Stimulated activated CD8-positive, alpha-beta memory T cell treated with anti-CD3 and anti-CD28 coated beads, Interleukin-12 subunit alpha, Interleukin-12 subunit beta, amount 100 ng/mL, for 1 hour (primary cell): ENCODE measurements around the gene NEUROD2.
"Not testable (repeated sequence)": the region's sequence is repeated elsewhere in the genome, so short reads cannot be mapped to it uniquely, and the experiment has no call there.

Experiments used
- DNase-seq: peaks from one replicate; pipeline ENCODE4 v3.0.0-alpha.2; 2020; ENCODE audit warnings: low read depth

NEUROD2 gene

GRCh38 chr17:39602533-39603303 is 5.0 kb downstream of the NEUROD2 start:
- DNase-seq: no peak

GRCh38 chr17:39601758-39602532 is 5.8 kb downstream of the NEUROD2 start:
- DNase-seq: no peak

GRCh38 chr17:39600997-39601597 is 6.6 kb downstream of the NEUROD2 start:
- no peak for DNase-seq

GRCh38 chr17:39600288-39600996 is 7.3 kb downstream of the NEUROD2 start:
- no peak for DNase-seq

GRCh38 chr17:39599665-39600231 is 8.0 kb downstream of the NEUROD2 start:
- no peak for DNase-seq

GRCh38 chr17:39599004-39599664 is 8.6 kb downstream of the NEUROD2 start:
- DNase-seq: no peak

GRCh38 chr17:39598630-39599003 is 9.1 kb downstream of the NEUROD2 start:
- no peak for DNase-seq

- no peak for DNase-seq
These were observed 9.7 kb downstream of the NEUROD2 start for GRCh38 chr17:39598047-39598481.

GRCh38 chr17:39597372-39598046 is 10.2 kb downstream of the NEUROD2 start:
- DNase-seq: no peak

- no peak for DNase-seq
These were observed 11.0 kb downstream of the NEUROD2 start for GRCh38 chr17:39596543-39597267.

GRCh38 chr17:39595928-39596510 is 11.7 kb downstream of the NEUROD2 start:
- DNase-seq: no peak

- no peak for DNase-seq
These were observed 12.4 kb downstream of the NEUROD2 start for GRCh38 chr17:39595294-39595693.

- DNase-seq: no peak
These were observed 14.3 kb downstream of the NEUROD2 start for GRCh38 chr17:39593371-39593770.

GRCh38 chr17:39591958-39592954 is 15.5 kb downstream of the NEUROD2 start:
- DNase-seq: no peak

- DNase-seq: not testable (repeated sequence)
These were observed 17.5 kb downstream of the NEUROD2 start for GRCh38 chr17:39590180-39590579.

GRCh38 chr17:39582658-39583057 is 25.1 kb downstream of the NEUROD2 start:
- no peak for DNase-seq

- DNase-seq: no peak
These were observed 26.0 kb downstream of the NEUROD2 start for GRCh38 chr17:39581759-39582085.

- no peak for DNase-seq
These were observed 26.5 kb downstream of the NEUROD2 start for GRCh38 chr17:39581071-39581758.
